Measurements from ENCODE around the gene UACA. TPM values are rescaled to one million over a fixed set of nuclear protein-coding genes. Genes with fewer than 3 reads are reported as not detected.

UACA gene
- total and polyA plus RNA-seq, 2 experiments from 2014 or later = 21.5 to 35.8 TPM

GRCh38 chr15:70625438-70625837 lies 137.9 kb downstream of the UACA start:
- DNase-seq (ENCODE audit: low spot score) (no peak), ATAC-seq (no peak)
- Histone ChIP-seq H3K36me3 (ENCODE audit: insufficient read depth) (peaks cover 9% of the 10 kb centered on the region; the same call in 1 of the 2 replicates), H4K20me1 (replicated peaks; ENCODE audit: insufficient read depth) (no peaks in the 10 kb centered on the region), H3K9me2 (ENCODE audit: insufficient read depth) (no peaks in the 10 kb centered on the region), H2AFZ (no peak overlapping the region), H3K27me3 (ENCODE audit: insufficient read depth) (no peaks in the 10 kb centered on the region), H3K4me1 (ENCODE audit: insufficient read depth) (no peaks in the 10 kb centered on the region; the same call in 1 of the 2 replicates), H3K4me2 (no peak overlapping the region), H3K79me2 (replicated peaks; ENCODE audit: insufficient read depth) (no peaks in the 10 kb centered on the region), H3F3A (replicated peaks; ENCODE audit: low read depth) (no peaks in the 10 kb centered on the region), H3K4me3 (no peak overlapping the region), H3K27ac (ENCODE audit: low read depth) (no peak overlapping the region)
- Mint-ChIP-seq H3K4me1 (peaks cover 17% of the 10 kb centered on the region), H3K4me3 (no peak overlapping the region), H3K27me3 (ENCODE audit: insufficient read depth, low read depth, poor library complexity) (peaks cover 8% of the 10 kb centered on the region), H3K9me3 (peaks cover 27% of the 10 kb centered on the region), H3K36me3 (ENCODE audit: low read depth) (peaks cover 16% of the 10 kb centered on the region), H3K27ac (no peak overlapping the region)
- no peak for TF ChIP-seq STAT1 (IDR thresholded peaks at IDR 0.05; ENCODE audit: unreplicated experiment)
- no peak for TF ChIP-seq EZH2 (IDR thresholded peaks at IDR 0.05; ENCODE audit: low read depth, unreplicated experiment)
- no peak for TF ChIP-seq ETS1 (IDR thresholded peaks at IDR 0.05)
- TF ChIP-seq ZNF114 (CRISPR knock-in tag; IDR thresholded peaks at IDR 0.05) = no peak
- no peak for TF ChIP-seq ZNF331 (CRISPR knock-in tag; IDR thresholded peaks at IDR 0.05; ENCODE audit: low read depth)
- TF ChIP-seq EZH2phosphoT487 (IDR thresholded peaks at IDR 0.05; ENCODE audit: unreplicated experiment) = no peak
- no peak for TF ChIP-seq REST (IDR thresholded peaks at IDR 0.05; ENCODE audit: unreplicated experiment)
- no peak for TF ChIP-seq POLR2AphosphoS5 (IDR thresholded peaks at IDR 0.05; ENCODE audit: low read depth)
- no peak for TF ChIP-seq NANOG (IDR thresholded peaks at IDR 0.05; ENCODE audit: borderline replicate concordance)
- no peak for TF ChIP-seq JUNB (IDR thresholded peaks at IDR 0.05; ENCODE audit: unreplicated experiment)
- TF ChIP-seq CREB1 (CRISPR knock-in tag; IDR thresholded peaks at IDR 0.05; ENCODE audit: low read depth) = no peak
- no peak for TF ChIP-seq ZNF462 (CRISPR knock-in tag; IDR thresholded peaks at IDR 0.05)
- TF ChIP-seq, protein P1, sequence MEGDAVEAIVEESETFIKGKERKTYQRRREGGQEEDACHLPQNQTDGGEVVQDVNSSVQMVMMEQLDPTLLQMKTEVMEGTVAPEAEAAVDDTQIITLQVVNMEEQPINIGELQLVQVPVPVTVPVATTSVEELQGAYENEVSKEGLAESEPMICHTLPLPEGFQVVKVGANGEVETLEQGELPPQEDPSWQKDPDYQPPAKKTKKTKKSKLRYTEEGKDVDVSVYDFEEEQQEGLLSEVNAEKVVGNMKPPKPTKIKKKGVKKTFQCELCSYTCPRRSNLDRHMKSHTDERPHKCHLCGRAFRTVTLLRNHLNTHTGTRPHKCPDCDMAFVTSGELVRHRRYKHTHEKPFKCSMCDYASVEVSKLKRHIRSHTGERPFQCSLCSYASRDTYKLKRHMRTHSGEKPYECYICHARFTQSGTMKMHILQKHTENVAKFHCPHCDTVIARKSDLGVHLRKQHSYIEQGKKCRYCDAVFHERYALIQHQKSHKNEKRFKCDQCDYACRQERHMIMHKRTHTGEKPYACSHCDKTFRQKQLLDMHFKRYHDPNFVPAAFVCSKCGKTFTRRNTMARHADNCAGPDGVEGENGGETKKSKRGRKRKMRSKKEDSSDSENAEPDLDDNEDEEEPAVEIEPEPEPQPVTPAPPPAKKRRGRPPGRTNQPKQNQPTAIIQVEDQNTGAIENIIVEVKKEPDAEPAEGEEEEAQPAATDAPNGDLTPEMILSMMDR (conservative IDR thresholded peaks at IDR 0.05; ENCODE audit: low read depth in 2 of 2) = no peak

Measured in GM23338 (cell line).